ENCODE measurements around the gene ADGRF4.

ADGRF4 gene

GRCh38 chr6:47681201-47681990 is 17.0 kb upstream of the ADGRF4 start:
- no peak for DNase-seq

GRCh38 chr6:47686411-47686810 is 12.0 kb upstream of the ADGRF4 start:
- DNase-seq = no peak

GRCh38 chr6:47687432-47687831 is 10.9 kb upstream of the ADGRF4 start:
- no peak for DNase-seq

GRCh38 chr6:47690214-47690613 is 8.2 kb upstream of the ADGRF4 start:
- no peak for DNase-seq

- DNase-seq = no peak
Observed at GRCh38 chr6:47690791-47691190, 7.6 kb upstream of the ADGRF4 start.

- no peak for DNase-seq
Observed at GRCh38 chr6:47697925-47698324, 455 bp upstream of the ADGRF4 start.

GRCh38 chr6:47700053-47700452 is 1.7 kb downstream of the ADGRF4 start:
- no peak for DNase-seq

- DNase-seq = no peak
Observed at GRCh38 chr6:47700596-47700995, 2.2 kb downstream of the ADGRF4 start.

GRCh38 chr6:47701363-47701762 is 3.0 kb downstream of the ADGRF4 start:
- DNase-seq = no peak

- no peak for DNase-seq
Observed at GRCh38 chr6:47709160-47709559, 10.8 kb downstream of the ADGRF4 start.

GRCh38 chr6:47710295-47710694 is 11.9 kb downstream of the ADGRF4 start:
- DNase-seq = no peak

GRCh38 chr6:47713200-47713599 is 14.8 kb downstream of the ADGRF4 start:
- no peak for DNase-seq

GRCh38 chr6:47714802-47715201 is 16.4 kb downstream of the ADGRF4 start:
- no peak for DNase-seq

GRCh38 chr6:47715782-47716181 is 17.4 kb downstream of the ADGRF4 start:
- no peak for DNase-seq

GRCh38 chr6:47716207-47716606 is 17.8 kb downstream of the ADGRF4 start:
- no peak for DNase-seq

- no peak for DNase-seq
Observed at GRCh38 chr6:47718571-47718970, 20.2 kb downstream of the ADGRF4 start.

- DNase-seq = no peak
Observed at GRCh38 chr6:47721189-47721588, 22.8 kb downstream of the ADGRF4 start.

GRCh38 chr6:47722194-47722593 is 23.8 kb downstream of the ADGRF4 start:
- DNase-seq = no peak

- DNase-seq = no peak
Observed at GRCh38 chr6:47724300-47724699, 25.9 kb downstream of the ADGRF4 start.

- DNase-seq = no peak
Observed at GRCh38 chr6:47727391-47727790, 29.0 kb downstream of the ADGRF4 start.

GRCh38 chr6:47729019-47729418 is 30.6 kb downstream of the ADGRF4 start:
- no peak for DNase-seq

- no peak for DNase-seq
Observed at GRCh38 chr6:47729457-47729856, 31.1 kb downstream of the ADGRF4 start.

GRCh38 chr6:47733879-47734558 is 35.6 kb downstream of the ADGRF4 start:
- DNase-seq = no peak

- no peak for DNase-seq
Observed at GRCh38 chr6:47734831-47735481, 36.6 kb downstream of the ADGRF4 start.
